Progenitor cell of endocrine pancreas (in vitro differentiated cells): ENCODE measurements around the gene NACC2. TPM values are rescaled to one million over a fixed set of nuclear protein-coding genes. Genes with fewer than 3 reads are reported as not detected.
"Not testable (repeated sequence)": the region's sequence is repeated elsewhere in the genome, so short reads cannot be mapped to it uniquely, and the experiment has no call there.

Experiments
- DNase-seq: peaks from one replicate; pipeline ENCODE4 v3.0.0; 2021; ENCODE audit warnings: low spot score; ENCODE audit not compliant: unreplicated experiment
- H3K27ac Mint-ChIP-seq: 2 replicates; pipeline ENCODE4 v1.8.0; 2021; ENCODE audit warnings: mild to moderate bottlenecking, moderate library complexity, mixed read lengths
- H3K27me3 Mint-ChIP-seq: 2 replicates; pipeline ENCODE4 v1.8.0; 2021; ENCODE audit warnings: mixed read lengths
- H3K36me3 Mint-ChIP-seq: 2 replicates; pipeline ENCODE4 v1.8.0; 2022; ENCODE audit warnings: mixed read lengths; ENCODE audit not compliant: insufficient read depth
- H3K4me1 Mint-ChIP-seq: 2 replicates; pipeline ENCODE4 v1.8.0; 2021; ENCODE audit warnings: low read depth, mixed read lengths
- H3K4me3 Mint-ChIP-seq: 2 replicates; pipeline ENCODE4 v1.8.0; 2021; ENCODE audit warnings: low read depth, mild to moderate bottlenecking, moderate library complexity, mixed read lengths
- H3K9me3 Mint-ChIP-seq: 2 replicates; pipeline ENCODE4 v1.8.0; 2021; ENCODE audit warnings: low read depth, mixed read lengths
- total RNA-seq: library from RNA; stranded (reverse); gene quantifications from 2 replicates; pipeline ENCODE4 v1.2.1, GENCODE V29; 2021
- TF ChIP-seq, protein P1 (sequence below): fragments of 200-600 bp; sonication (generic); IDR thresholded peaks from one replicate; pipeline ENCODE4 v1.5.0; 2021; ENCODE audit warnings: antibody characterized with exemption, mild to moderate bottlenecking; ENCODE audit not compliant: unreplicated experiment

Gene NACC2
- total RNA-seq, 1 donor from 2014 or later = 11.6 TPM

DNA sequence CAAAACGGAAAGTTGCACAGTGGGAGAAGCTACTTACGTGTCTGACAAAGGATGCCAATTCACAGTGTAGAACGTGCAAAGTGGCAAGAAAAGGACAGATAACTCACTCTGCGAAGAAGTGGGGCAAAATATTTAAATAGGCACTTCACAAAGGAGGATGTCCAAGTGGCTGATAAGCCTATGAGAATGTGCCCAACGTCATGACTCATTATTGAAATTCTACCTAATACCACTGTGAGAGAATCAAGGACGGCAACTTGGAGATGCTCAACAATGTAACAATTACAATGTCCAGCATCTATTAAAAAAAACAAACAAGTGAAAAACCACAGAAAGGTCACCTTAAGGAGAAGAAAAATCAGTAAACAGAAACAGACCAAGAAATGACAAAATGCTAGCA, 59.0 kb downstream of the NACC2 start:
- no peak for DNase-seq
- H3K36me3 Mint-ChIP-seq = peaks cover 29% of the 10 kb centered on the region
- peaks cover 19% of the 10 kb centered on the region for H3K9me3 Mint-ChIP-seq
- no peak overlapping the region for H3K4me3 Mint-ChIP-seq
- no peak overlapping the region for H3K27ac Mint-ChIP-seq
- no peaks in the 10 kb centered on the region for H3K27me3 Mint-ChIP-seq
- TF ChIP-seq, protein P1, sequence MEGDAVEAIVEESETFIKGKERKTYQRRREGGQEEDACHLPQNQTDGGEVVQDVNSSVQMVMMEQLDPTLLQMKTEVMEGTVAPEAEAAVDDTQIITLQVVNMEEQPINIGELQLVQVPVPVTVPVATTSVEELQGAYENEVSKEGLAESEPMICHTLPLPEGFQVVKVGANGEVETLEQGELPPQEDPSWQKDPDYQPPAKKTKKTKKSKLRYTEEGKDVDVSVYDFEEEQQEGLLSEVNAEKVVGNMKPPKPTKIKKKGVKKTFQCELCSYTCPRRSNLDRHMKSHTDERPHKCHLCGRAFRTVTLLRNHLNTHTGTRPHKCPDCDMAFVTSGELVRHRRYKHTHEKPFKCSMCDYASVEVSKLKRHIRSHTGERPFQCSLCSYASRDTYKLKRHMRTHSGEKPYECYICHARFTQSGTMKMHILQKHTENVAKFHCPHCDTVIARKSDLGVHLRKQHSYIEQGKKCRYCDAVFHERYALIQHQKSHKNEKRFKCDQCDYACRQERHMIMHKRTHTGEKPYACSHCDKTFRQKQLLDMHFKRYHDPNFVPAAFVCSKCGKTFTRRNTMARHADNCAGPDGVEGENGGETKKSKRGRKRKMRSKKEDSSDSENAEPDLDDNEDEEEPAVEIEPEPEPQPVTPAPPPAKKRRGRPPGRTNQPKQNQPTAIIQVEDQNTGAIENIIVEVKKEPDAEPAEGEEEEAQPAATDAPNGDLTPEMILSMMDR = no peak
- H3K4me1 Mint-ChIP-seq = no peaks in the 10 kb centered on the region

DNA sequence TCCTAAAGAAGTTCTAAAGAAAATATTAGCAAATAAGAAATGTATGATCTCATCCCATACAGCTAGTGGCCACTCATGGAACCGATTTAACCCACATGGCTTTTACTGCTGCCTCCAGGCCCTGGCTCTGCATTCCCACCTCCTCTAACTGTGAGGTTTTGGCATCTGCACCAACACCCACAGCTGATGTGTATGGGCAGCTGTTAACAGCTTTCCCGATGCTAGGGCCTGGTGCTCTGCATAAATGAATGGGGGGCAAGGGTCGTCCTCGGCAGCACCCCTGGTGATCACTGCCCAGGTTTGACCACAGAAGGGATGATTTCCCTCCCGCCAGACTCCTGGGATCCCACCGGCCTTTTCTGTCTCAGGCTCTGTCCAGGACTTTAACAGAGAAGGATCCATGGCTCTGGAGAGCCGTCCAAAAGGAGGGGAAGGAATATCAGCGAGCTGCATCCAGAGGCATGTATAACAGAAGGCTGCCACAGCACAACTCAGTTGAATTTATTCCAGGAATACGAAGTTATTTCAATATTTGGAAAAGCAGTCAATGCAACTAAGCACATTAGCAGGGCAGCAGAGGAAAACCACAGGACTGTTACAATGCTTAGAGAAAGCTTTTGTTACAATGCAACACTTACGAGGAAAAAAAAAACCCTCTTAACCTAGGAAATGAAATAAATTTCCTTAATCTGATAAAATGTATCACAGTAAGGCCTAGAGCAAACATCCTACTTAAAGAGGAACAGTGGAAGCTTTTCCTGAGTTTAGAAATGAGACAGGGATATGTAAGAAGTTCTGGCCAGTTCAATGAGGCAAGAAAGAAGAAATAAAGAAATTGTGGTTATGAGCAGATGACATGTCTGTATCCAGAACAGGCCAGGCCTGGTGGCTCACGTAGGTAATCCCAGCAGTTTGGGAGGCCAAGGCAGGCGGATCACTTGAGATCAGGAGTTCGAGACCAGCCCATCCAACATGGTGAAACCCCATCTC, 63.1 kb downstream of the NACC2 start:
- Mint-ChIP-seq H3K9me3 (peaks cover 4% of the 10 kb centered on the region), H3K4me3 (no peak overlapping the region), H3K27me3 (no peaks in the 10 kb centered on the region), H3K4me1 (peaks cover 2% of the 10 kb centered on the region), H3K27ac (peak overlapping the region; percentile 69), H3K36me3 (peaks cover 14% of the 10 kb centered on the region)
- TF ChIP-seq, protein P1 = no peak
- DNase-seq = no peak

DNA sequence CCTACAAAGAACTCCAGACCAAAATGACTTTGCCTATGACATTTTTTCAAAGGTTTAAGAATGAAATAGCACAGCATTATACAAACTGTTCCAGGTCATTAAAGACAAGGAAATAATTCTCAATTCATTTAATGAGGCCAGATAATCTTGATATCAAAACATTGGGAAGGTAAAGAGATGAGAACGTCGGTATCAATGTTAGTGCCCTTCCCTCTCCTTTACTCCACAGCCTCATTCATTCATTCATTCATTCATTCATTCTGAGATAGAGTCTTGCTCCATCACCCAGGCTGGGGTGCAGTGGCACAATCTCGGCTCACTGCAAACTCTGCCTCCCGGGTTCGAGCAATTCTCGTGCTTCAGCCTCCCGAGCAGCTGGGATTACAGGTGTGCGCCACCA, 64.0 kb downstream of the NACC2 start:
- H3K4me1 Mint-ChIP-seq = peaks cover 2% of the 10 kb centered on the region
- H3K27ac Mint-ChIP-seq = no peak overlapping the region
- TF ChIP-seq, protein P1 = no peak
- peaks cover 10% of the 10 kb centered on the region for H3K36me3 Mint-ChIP-seq
- no peaks in the 10 kb centered on the region for H3K9me3 Mint-ChIP-seq
- H3K27me3 Mint-ChIP-seq = no peaks in the 10 kb centered on the region
- H3K4me3 Mint-ChIP-seq = no peak overlapping the region
- DNase-seq = no peak

DNA sequence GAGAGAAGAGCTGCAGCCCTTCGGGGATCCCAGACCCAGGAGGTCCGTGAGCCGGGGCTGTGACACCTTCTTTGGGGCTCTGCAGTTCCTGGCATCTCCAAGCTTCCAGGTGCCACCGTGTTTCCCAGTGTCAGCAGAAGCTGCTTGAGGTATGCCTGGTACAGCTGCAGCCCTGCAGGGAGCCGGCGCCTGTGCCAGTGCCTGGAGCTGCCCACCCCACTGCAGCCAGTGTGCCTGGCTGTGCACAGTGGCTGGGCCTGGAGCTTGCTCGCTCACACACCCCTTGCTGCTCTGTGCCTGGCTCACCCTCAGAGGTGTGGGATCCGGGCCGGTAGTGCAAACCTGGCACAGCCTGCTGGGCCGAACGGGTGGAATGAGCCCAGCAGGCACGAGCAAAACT, 65.5 kb downstream of the NACC2 start:
- no peaks in the 10 kb centered on the region for H3K27me3 Mint-ChIP-seq
- H3K27ac Mint-ChIP-seq = no peak overlapping the region
- H3K4me3 Mint-ChIP-seq = no peak overlapping the region
- no peak for DNase-seq
- H3K4me1 Mint-ChIP-seq = peaks cover 2% of the 10 kb centered on the region
- H3K9me3 Mint-ChIP-seq = no peaks in the 10 kb centered on the region
- TF ChIP-seq, protein P1 = no peak
- H3K36me3 Mint-ChIP-seq = peaks cover 11% of the 10 kb centered on the region

DNA sequence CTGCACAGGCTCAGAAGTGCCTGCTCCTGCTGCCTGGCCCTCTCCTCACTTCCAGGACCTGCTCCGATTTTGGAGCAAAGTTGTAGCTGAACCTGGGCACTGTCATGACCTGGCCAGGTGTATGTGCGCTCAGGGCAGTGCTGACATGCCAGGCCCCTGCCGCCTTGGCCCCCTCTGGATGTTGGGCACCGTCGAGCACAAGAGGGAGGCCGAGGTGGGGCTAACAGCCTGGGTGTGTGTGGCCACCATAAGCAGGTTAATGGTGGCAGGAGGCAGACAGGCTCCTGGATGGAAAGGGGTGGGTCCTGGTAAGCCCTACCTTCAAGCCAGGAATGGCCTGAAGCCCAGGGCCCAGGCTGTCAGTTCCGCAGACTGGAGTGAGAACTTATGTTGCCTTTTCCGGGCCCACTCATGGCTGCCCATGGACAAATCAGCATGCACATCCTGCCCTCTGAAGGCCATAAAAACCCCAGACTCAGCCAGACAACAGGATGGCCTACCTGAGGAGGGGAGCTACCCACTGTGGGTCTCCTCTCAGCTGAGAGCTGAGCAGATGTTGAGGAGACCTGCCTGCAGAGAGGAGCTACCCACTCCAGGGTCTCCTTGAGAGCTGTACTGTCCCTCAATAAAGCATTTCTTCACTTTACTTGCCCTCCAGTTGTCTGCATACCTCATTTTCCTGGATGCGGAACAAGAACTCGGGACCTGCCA, 66.2 kb downstream of the NACC2 start:
- Mint-ChIP-seq H3K4me1 (peaks cover 2% of the 10 kb centered on the region), H3K9me3 (no peaks in the 10 kb centered on the region), H3K27ac (no peak overlapping the region), H3K36me3 (peaks cover 8% of the 10 kb centered on the region), H3K27me3 (no peaks in the 10 kb centered on the region), H3K4me3 (no peak overlapping the region)
- DNase-seq = no peak
- TF ChIP-seq, protein P1 = no peak

DNA sequence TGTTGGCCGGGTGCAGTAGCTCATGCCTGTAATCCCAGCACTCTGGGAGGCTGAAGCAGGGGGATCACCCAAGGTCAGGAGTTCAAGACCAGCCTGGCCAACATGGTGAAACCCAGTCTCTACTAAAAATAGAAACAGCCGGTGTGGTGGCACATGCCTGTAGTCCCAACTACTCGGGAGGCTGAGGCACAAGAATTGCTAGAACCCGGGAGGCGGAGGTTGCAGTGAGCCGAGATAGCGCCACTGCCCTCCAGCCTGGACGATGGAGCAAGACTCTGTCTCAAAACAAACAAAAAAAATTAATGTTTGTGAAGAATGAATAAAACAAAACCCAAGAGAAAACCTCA, 68.2 kb downstream of the NACC2 start:
- H3K4me3 Mint-ChIP-seq, H3K27ac Mint-ChIP-seq, H3K27me3 Mint-ChIP-seq, H3K36me3 Mint-ChIP-seq, H3K4me1 Mint-ChIP-seq, DNase-seq, H3K9me3 Mint-ChIP-seq: not testable (repeated sequence)
